ENCODE measurements around the gene VAV2. TPM values are rescaled to one million over a fixed set of nuclear protein-coding genes. Genes with fewer than 3 reads are reported as not detected.

The VAV2 gene
- total and polyA plus RNA-seq, 2 of the 4 experiments (the other 2 are of a cell fraction) = 10.8 to 13.4 TPM

DNA sequence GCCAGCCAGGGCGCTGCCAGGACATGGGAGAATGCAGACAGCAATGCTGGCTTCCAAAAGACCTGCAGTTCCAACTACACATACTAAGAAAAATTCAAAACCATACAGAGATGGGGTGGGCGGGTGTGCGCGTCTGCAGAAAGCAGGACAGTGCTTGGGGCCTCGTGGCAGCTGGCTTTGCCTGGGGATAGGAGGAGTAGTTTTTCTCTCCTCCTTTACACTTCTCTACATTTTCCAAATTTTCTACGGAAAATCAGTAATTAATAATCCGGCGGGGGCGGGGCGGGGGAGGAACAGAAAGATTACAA lies 210.3 kb downstream of the VAV2 start:
- H3K23ac ChIP-seq (ENCODE audit: low read depth, low read length) = no peak overlapping the region
- no peak overlapping the region for H4K5ac ChIP-seq (ENCODE audit: low read depth, low read length)
- no peak overlapping the region for H3K56ac ChIP-seq (ENCODE audit: extremely low read depth, insufficient read depth, low read length)
- no peak overlapping the region for H2BK5ac ChIP-seq (ENCODE audit: low read depth, low read length, poor library complexity, severe bottlenecking)
- H3K9me3 ChIP-seq (ENCODE audit: control insufficient read depth, insufficient read depth, low read length) = no peaks in the 10 kb centered on the region
- H3K27me3 ChIP-seq (ENCODE audit: control insufficient read depth, insufficient read depth, low read length) = no peaks in the 10 kb centered on the region
- in situ Hi-C loops (cut with MboI; ENCODE audit: low sequenced_read_pairs) = loop anchor here (25.0 kb wide), 1 partner anchor 356 kb away; the partner anchor contains the start of gene WDR5
- DNase-seq (no peak), ATAC-seq (ENCODE audit: low read depth) (no peak; the same call in 1 of the 2 replicates)
- no peak overlapping the region for H2BK20ac ChIP-seq (ENCODE audit: low read depth, low read length)
- no peak overlapping the region for H3K9ac ChIP-seq (ENCODE audit: low read depth, low read length)
- no CpG with 5 or more reads among the region's 10 CpGs for WGBS, 2 experiments (ENCODE audit: extremely low coverage in 2 of 2, insufficient read length in 1 of 2)
- H3K18ac ChIP-seq (ENCODE audit: low read depth, low read length) = no peak overlapping the region
- H2AFZ ChIP-seq (replicated peaks; ENCODE audit: low read length, poor library complexity) = no peak overlapping the region
- H3K4me1 ChIP-seq (ENCODE audit: control insufficient read depth, insufficient read depth, low read length) = no peaks in the 10 kb centered on the region
- no peak overlapping the region for H3K14ac ChIP-seq (replicated peaks; ENCODE audit: low read depth, low read length)
- H4K91ac ChIP-seq (ENCODE audit: insufficient read depth, low read depth, low read length) = no peak overlapping the region
- no peaks in the 10 kb centered on the region for H4K20me1 ChIP-seq (ENCODE audit: insufficient read depth, low read length)
- no peak overlapping the region for H3K4ac ChIP-seq (ENCODE audit: low read depth, low read length)
- no peak overlapping the region for H2AK9ac ChIP-seq (replicated peaks; ENCODE audit: low read depth, low read length, poor library complexity)
- TF ChIP-seq, protein P1, sequence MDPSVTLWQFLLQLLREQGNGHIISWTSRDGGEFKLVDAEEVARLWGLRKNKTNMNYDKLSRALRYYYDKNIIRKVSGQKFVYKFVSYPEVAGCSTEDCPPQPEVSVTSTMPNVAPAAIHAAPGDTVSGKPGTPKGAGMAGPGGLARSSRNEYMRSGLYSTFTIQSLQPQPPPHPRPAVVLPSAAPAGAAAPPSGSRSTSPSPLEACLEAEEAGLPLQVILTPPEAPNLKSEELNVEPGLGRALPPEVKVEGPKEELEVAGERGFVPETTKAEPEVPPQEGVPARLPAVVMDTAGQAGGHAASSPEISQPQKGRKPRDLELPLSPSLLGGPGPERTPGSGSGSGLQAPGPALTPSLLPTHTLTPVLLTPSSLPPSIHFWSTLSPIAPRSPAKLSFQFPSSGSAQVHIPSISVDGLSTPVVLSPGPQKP (IDR thresholded peaks at IDR 0.05; ENCODE audit: borderline replicate concordance, low read depth, low read length) = no peak
- no peak for TF ChIP-seq CHD1 (IDR thresholded peaks at IDR 0.05; ENCODE audit: low read depth, low read length)
- TF ChIP-seq MXI1 (IDR thresholded peaks at IDR 0.05; ENCODE audit: borderline replicate concordance, low read depth, low read length) = no peak
- no peak for TF ChIP-seq POLR2A (IDR thresholded peaks at IDR 0.05; ENCODE audit: low read depth, low read length)
- no peak for TF ChIP-seq CEBPB (IDR thresholded peaks at IDR 0.05; ENCODE audit: low read depth, low read length)
- TF ChIP-seq, protein P2, sequence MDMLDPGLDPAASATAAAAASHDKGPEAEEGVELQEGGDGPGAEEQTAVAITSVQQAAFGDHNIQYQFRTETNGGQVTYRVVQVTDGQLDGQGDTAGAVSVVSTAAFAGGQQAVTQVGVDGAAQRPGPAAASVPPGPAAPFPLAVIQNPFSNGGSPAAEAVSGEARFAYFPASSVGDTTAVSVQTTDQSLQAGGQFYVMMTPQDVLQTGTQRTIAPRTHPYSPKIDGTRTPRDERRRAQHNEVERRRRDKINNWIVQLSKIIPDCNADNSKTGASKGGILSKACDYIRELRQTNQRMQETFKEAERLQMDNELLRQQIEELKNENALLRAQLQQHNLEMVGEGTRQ (IDR thresholded peaks at IDR 0.05; ENCODE audit: low read depth, low read length) = no peak
- TF ChIP-seq RFX5 (IDR thresholded peaks at IDR 0.05; ENCODE audit: low read depth, low read length) = no peak
- TF ChIP-seq, protein P3, sequence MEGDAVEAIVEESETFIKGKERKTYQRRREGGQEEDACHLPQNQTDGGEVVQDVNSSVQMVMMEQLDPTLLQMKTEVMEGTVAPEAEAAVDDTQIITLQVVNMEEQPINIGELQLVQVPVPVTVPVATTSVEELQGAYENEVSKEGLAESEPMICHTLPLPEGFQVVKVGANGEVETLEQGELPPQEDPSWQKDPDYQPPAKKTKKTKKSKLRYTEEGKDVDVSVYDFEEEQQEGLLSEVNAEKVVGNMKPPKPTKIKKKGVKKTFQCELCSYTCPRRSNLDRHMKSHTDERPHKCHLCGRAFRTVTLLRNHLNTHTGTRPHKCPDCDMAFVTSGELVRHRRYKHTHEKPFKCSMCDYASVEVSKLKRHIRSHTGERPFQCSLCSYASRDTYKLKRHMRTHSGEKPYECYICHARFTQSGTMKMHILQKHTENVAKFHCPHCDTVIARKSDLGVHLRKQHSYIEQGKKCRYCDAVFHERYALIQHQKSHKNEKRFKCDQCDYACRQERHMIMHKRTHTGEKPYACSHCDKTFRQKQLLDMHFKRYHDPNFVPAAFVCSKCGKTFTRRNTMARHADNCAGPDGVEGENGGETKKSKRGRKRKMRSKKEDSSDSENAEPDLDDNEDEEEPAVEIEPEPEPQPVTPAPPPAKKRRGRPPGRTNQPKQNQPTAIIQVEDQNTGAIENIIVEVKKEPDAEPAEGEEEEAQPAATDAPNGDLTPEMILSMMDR (conservative IDR thresholded peaks at IDR 0.05; ENCODE audit: low read depth, low read length) = no peak
- no peak for TF ChIP-seq RAD21 (IDR thresholded peaks at IDR 0.05; ENCODE audit: low read length)
- TF ChIP-seq NFE2L2 (IDR thresholded peaks at IDR 0.05; ENCODE audit: low read depth, low read length) = no peak
- no peak for TF ChIP-seq MAZ (IDR thresholded peaks at IDR 0.05; ENCODE audit: borderline replicate concordance, low read depth, low read length)
- no peak for TF ChIP-seq MAFK (IDR thresholded peaks at IDR 0.05; ENCODE audit: low read depth, low read length)
- no peak for TF ChIP-seq RCOR1 (IDR thresholded peaks at IDR 0.05; ENCODE audit: insufficient replicate concordance, low read length)
- no peak for TF ChIP-seq BHLHE40 (IDR thresholded peaks at IDR 0.05; ENCODE audit: low read depth, low read length)
- no peak for TF ChIP-seq SMC3 (IDR thresholded peaks at IDR 0.05; ENCODE audit: low read depth, low read length)
- TF ChIP-seq FOS (IDR thresholded peaks at IDR 0.05; ENCODE audit: low read depth, low read length) = no peak
- H2BK15ac ChIP-seq (ENCODE audit: low read depth, low read length) = no peak overlapping the region
- dilution Hi-C loops (cut with HindIII; ENCODE audit: low sequenced_read_pairs, unreplicated experiment) = loop anchor here (25.0 kb wide), 1 partner anchor 231 kb away; no protein-coding TSS in a partner anchor
- ChIA-PET POLR2A (ENCODE audit: unreplicated experiment) (interaction anchor here (1.1 kb wide), 1 partner anchor 212 kb away, joined by 3 read pairs; no protein-coding TSS in a partner anchor), CTCF (interaction anchor here (0.6 to 3.2 kb wide), 8 partner anchors 8 to 659 kb away, joined by 3 to 24 read pairs (median 4); no protein-coding TSS in a partner anchor)
- BruUV-seq (replicated peaks) = no TSS peak
- H4K8ac ChIP-seq (ENCODE audit: low read depth in 2 of 2, low read length in 2 of 2) = no peak overlapping the region
- intact Hi-C loops (cut with micrococcal nuclease) = loop anchor here (1.0 kb wide), 1 partner anchor 213 kb away; no protein-coding TSS in a partner anchor
- H3K4me2 ChIP-seq (ENCODE audit: low read depth, low read length) = no peak overlapping the region
- H3K36me3 ChIP-seq (ENCODE audit: control insufficient read depth, insufficient read depth, low read length) = peaks cover 45% of the 10 kb centered on the region
- 0 out of 2 replicates have a peak, but pooled peaks cover 3% of the 10 kb centered on the region for H3K9me1 ChIP-seq (ENCODE audit: insufficient read depth, low read length)
- peaks cover 0 to 6% of the 10 kb centered on the region in 2 experiments; a peak in 1 of 4 replicates for H3K79me1 ChIP-seq (ENCODE audit: low read depth in 1 of 2, low read length in 2 of 2)
- no peak overlapping the region for H3K27ac ChIP-seq (ENCODE audit: insufficient read depth, low read length)
- H3K4me3 ChIP-seq (ENCODE audit: insufficient read depth, low read depth, low read length) = no peak overlapping the region
- no peak overlapping the region for H2AK5ac ChIP-seq (ENCODE audit: low read depth, low read length)
- no peak overlapping the region for H2BK120ac ChIP-seq (ENCODE audit: low read depth, low read length)
